Fibroblast of peridontal ligament (primary cell): ENCODE measurements around the gene SLC35E2B.
A peak's percentile ranks its signal among the peaks of the same experiment; 100 is the strongest.
"Not testable (repeated sequence)": the region's sequence is repeated elsewhere in the genome, so short reads cannot be mapped to it uniquely, and the experiment has no call there.

Source experiments
- DNase-seq: peaks from one replicate; pipeline ENCODE4 v3.0.0-alpha.2; 2010; ENCODE audit errors: extremely low read depth

The SLC35E2B gene

GRCh38 chr1:1692714-1693647 is at the start of gene SLC35E2B:
TSS of gene SLC35E2B (minus strand) at chr1:1692795. CDS start at chr1:1676699, 16,096 bp downstream.
- DNase-seq = peak; percentile 93

- peak; percentile 99 for DNase-seq
Observed at GRCh38 chr1:1741013-1741412, 48.4 kb upstream of the SLC35E2B start.

DNA sequence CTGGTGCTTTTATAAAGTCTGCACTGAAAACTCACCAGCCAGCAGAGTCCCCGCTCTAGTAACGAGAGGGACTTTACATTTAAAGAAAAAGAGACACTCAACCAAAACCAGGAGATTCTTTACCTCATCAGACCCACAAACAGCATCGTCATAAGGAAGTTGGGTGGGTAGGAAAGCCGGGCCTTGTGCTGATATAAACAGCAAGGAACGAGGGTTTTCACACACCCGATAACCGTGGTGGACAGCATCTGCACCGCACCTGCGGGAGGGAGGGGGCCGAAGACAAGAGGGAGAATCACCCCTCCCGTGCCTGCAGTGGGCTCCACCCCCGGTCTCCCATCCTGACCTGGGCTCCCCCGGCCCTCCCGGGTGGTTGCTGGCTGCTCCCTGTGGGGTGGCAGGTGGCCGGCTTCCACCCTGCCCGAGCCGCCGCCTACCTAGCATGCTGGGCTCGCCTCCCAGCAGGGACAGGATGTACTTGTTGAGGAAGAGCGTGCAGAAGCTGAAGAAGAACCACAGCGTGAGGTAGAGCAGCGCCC is 46.3 kb upstream of the SLC35E2B start:
- DNase-seq = not testable (repeated sequence)

DNA sequence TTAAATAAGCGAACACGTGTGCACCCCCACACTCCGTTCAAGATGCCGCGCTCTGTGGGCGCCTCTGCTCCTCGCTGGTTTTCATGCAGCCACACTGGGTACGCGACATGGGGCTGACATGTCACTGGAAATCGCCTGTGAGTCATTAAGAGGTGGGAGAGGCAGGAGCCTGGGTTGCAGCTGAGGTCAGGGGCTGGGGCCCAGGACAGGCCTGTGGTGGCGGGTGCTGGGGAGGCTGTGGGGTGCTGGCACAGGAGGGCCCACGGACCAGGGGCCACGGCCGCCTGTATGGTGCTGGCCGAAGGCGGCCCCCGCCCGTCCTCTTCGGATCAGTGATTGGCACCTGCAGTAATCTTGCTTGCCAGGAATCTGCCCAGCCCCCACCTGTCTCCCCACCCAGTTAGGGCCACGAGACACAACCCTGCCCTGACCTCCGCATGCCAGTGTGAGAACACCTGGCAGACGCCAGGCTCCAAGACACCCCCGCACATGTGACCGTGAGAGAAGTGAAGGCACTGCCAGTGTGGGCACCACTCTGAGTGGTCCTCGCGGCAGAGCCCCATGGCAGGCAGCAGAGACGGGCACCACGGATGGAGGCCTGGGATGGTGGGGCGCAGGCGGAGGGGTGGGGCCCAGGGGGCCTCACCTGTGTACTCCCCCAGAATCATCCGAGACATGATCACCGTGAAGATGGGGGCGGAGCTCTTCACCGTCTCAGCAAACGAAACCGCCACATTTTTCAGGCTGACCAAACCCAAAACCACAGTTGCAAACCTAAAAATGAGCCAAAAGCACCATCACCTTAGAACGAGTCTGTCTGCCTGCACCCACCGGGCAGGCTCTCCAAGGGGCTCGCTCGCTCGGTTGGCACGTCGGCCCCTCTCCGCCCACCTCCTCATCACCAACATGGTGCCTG is 45.3 kb upstream of the SLC35E2B start:
- not testable (repeated sequence) for DNase-seq

GRCh38 chr1:1732381-1732780 is 39.8 kb upstream of the SLC35E2B start:
- no peak for DNase-seq

- no peak for DNase-seq
Observed at GRCh38 chr1:1730870-1731269, 38.3 kb upstream of the SLC35E2B start.

GRCh38 chr1:1730230-1730629 is 37.6 kb upstream of the SLC35E2B start:
- not testable (repeated sequence) for DNase-seq

- not testable (repeated sequence) for DNase-seq
Observed at GRCh38 chr1:1729116-1729816, 36.7 kb upstream of the SLC35E2B start.

- peak; percentile 86 for DNase-seq
Observed at GRCh38 chr1:1728308-1729005, 35.9 kb upstream of the SLC35E2B start.

DNA sequence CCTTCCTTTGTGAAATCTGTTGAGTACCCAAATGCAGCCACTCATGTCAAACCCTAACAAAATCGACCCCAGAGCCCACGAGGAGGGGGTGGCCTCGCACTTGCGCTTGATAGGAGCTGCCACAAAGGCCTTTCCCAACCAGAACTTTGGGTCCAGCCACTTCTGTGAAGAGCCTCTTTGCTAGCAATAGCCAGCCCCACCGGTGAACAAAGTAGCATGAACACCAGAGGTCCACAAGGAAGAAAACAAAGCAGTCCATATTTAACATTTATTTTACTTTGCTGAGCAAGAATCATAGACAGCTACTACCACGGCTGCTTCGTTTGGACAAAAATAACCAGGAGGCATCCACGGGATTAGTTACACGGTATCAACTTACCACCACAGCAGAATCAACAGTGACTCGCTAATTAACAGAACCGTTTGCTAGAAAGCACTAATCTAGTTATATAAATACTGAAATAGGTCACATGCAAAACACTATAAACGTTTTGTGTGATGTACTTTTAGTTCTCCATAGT is 34.6 kb upstream of the SLC35E2B start:
- peak; percentile 40 for DNase-seq

DNA sequence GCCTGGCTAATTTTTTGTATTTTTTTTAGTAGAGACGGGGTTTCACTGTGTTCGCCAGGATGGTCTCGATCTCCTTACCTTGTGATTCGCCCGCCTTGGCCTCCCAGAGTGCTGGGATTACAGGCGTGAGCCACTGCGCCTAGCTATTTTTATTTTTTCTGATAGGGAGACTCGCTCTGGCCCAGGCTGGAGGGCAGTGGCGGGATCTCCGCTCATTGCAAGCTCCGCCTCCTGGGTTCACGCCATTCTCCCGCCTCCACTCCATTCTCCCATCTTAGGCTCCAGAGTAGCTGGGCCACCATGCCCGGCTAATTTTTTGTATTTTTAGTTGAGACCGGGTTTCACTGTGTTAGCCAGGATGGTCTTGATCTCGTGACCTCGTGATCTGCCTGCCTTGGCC is 33.5 kb upstream of the SLC35E2B start:
- DNase-seq = not testable (repeated sequence)

GRCh38 chr1:1724035-1724864 is 31.7 kb upstream of the SLC35E2B start, which contains the start of gene CDK11A:
TSS of gene CDK11A (minus strand) at chr1:1724357. CDS start at chr1:1722818, 1,539 bp downstream.
- peak; percentile 100 for DNase-seq

GRCh38 chr1:1721201-1721600 is 28.6 kb upstream of the SLC35E2B start:
- no peak for DNase-seq

- not testable (repeated sequence) for DNase-seq
Observed at GRCh38 chr1:1715109-1715883, 22.7 kb upstream of the SLC35E2B start.

GRCh38 chr1:1707897-1708296 is 15.3 kb upstream of the SLC35E2B start:
- DNase-seq = not testable (repeated sequence)

DNA sequence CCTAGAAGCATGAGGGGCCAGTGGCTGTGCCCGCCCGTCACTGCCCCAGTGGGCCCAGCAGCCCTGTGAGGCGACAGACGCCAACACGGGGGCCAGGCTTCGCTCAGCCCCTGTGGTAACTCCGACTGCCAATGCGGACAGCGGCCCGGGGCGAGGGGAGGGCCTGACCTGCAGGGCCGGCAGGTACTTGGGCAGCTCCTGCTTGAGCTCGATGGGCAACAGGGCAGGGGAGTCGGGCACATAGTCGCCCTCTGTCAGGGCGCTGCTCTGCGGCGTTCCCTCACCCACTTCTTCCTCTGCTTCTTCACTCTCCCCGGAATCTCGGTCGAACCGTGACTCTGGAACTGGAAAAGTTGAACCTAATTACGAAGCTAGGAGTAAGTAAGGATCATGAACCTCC is 14.6 kb upstream of the SLC35E2B start:
- not testable (repeated sequence) for DNase-seq

- not testable (repeated sequence) for DNase-seq
Observed at GRCh38 chr1:1705623-1706022, 13.0 kb upstream of the SLC35E2B start.

- not testable (repeated sequence) for DNase-seq
Observed at GRCh38 chr1:1704284-1704957, 11.8 kb upstream of the SLC35E2B start.
